HCT116 (cell line): ENCODE results near the gene RFX8. TPM values are rescaled to one million over a fixed set of nuclear protein-coding genes. Genes with fewer than 3 reads are reported as not detected.

Experiments
- ATAC-seq: fragments of 200-7000 bp; cut with Tn5 transposase; 2 replicates; pipeline ENCODE4 v1.9.1; 2020; ENCODE audit warnings: mild to moderate bottlenecking, moderate library complexity
- BruUV-seq: library from RNA; stranded (reverse); fragments of 400-500 nt; replicated peaks from 2 replicates; lab custom pipeline; 2021; lab: Mats Ljungman, UMichigan
- CTCF ChIA-PET: fragments of 300-600 bp; sonication (Branson Sonifier 250); formaldehyde crosslinking; loops from one replicate; lab custom pipeline; 2021; ENCODE audit warnings: antibody characterized with exemption; lab: Charles Lee
- POLR2A ChIA-PET: fragments of 300-600, 350-600 bp; sonication (Branson Sonifier 250); formaldehyde crosslinking; loops from one replicate; lab custom pipeline; 2021; ENCODE audit warnings: antibody characterized with exemption; lab: Charles Lee
- RAD21 ChIA-PET, 2 experiments: fragments of 300-600 bp; sonication (Branson Sonifier 250); formaldehyde crosslinking; loops; one replicate each; lab custom pipeline; 2023; ENCODE audit warnings: low total read pairs in 2 of 2; ENCODE audit not compliant: uncharacterized antibody in 2 of 2, unreplicated experiment in 2 of 2, low non-redundant PET in 1 of 2; lab: Charles Lee
- DNase-seq: peaks from one replicate; pipeline ENCODE4 v3.0.0-alpha.2; 2010; ENCODE audit warnings: low read depth, low spot score
- H2AFZ ChIP-seq: fragments of 200-600 bp; shearing (Covaris generic), sonication (generic); 2 replicates; pipeline ENCODE4 v1.6.1; 2017; ENCODE audit warnings: low read depth, mixed run types, mixed read lengths, antibody characterized with exemption, low read length; ENCODE audit not compliant: poor library complexity, severe bottlenecking
- H3K27ac ChIP-seq: 2 replicates; pipeline ENCODE4 v1.5.1; 2012; ENCODE audit warnings: low read depth, low read length
- H3K27me3 ChIP-seq: fragments of 200-600 bp; sonication (generic); 2 replicates; pipeline ENCODE4 v1.6.1; 2016; ENCODE audit warnings: mixed run types, low read length, mixed read lengths; ENCODE audit not compliant: insufficient read depth
- H3K36me3 ChIP-seq, 2 experiments: fragments of 200-500 bp in 1 of 2; fragments of 200-600 bp in 1 of 2; sonication (Bioruptor generic) in 1 of 2; sonication (generic) in 1 of 2; 2 replicates each; pipeline versions ENCODE4 v1.5.1 to v1.6.1; 2014 to 2016; ENCODE audit warnings: low read length in 2 of 2, inconsistent platforms in 1 of 2, mixed read lengths in 1 of 2, mixed run types in 1 of 2; ENCODE audit not compliant: insufficient read depth in 2 of 2, control insufficient read depth in 1 of 2
- H3K4me1 ChIP-seq, 2 experiments: fragments of 200-600 bp in 1 of 2; sonication (generic) in 1 of 2; 2 replicates each; pipeline versions ENCODE4 v1.5.1 to v1.6.1; 2012 to 2017; ENCODE audit warnings: low read length in 2 of 2, inconsistent platforms in 1 of 2, mild to moderate bottlenecking in 1 of 2, mixed read lengths in 1 of 2, mixed run types in 1 of 2, moderate library complexity in 1 of 2; ENCODE audit not compliant: insufficient read depth in 2 of 2, control insufficient read depth in 1 of 2
- H3K4me2 ChIP-seq: fragments of 200-600 bp; sonication (generic); 2 replicates; pipeline ENCODE4 v1.6.1; 2017; ENCODE audit warnings: mixed run types, low read length, mixed read lengths
- H3K4me3 ChIP-seq, 2 experiments: fragments of 200-600 bp in 1 of 2; sonication (generic) in 1 of 2; replicated peaks in 1 of 2; 2 replicates each; pipeline ENCODE4 v1.5.1; 2011 to 2016; ENCODE audit warnings: low read length in 2 of 2, control low read depth in 1 of 2, low read depth in 1 of 2, mild to moderate bottlenecking in 1 of 2, mixed read lengths in 1 of 2, mixed run types in 1 of 2
- H3K79me2 ChIP-seq: fragments of 200-600 bp; sonication (generic); 2 replicates; pipeline ENCODE4 v1.6.1; 2017; ENCODE audit warnings: mild to moderate bottlenecking, mixed run types, low read length, moderate library complexity, mixed read lengths; ENCODE audit not compliant: insufficient read depth
- H3K9ac ChIP-seq: fragments of 200-600 bp; sonication (generic); 2 replicates; pipeline ENCODE4 v1.6.1; 2016; ENCODE audit warnings: low read length, mixed read lengths
- H3K9me2 ChIP-seq: fragments of 200-600 bp; sonication (generic), shearing (Covaris generic); 2 replicates; pipeline ENCODE4 v1.6.1; 2017; ENCODE audit warnings: mixed run types, mild to moderate bottlenecking, moderate library complexity; ENCODE audit not compliant: insufficient read depth
- H3K9me3 ChIP-seq, 2 experiments: fragments of 200-500 bp in 1 of 2; fragments of 200-600 bp in 1 of 2; sonication (Bioruptor generic) in 1 of 2; sonication (generic) in 1 of 2; 2 replicates each; pipeline ENCODE4 v1.6.1; 2014 to 2017; ENCODE audit warnings: low read length in 2 of 2, mixed read lengths in 2 of 2, inconsistent platforms in 1 of 2, low read depth in 1 of 2, mild to moderate bottlenecking in 1 of 2, mixed run types in 1 of 2, moderate library complexity in 1 of 2; ENCODE audit not compliant: control insufficient read depth in 1 of 2, insufficient read depth in 1 of 2
- H4K20me1 ChIP-seq: fragments of 200-600 bp; sonication (generic), shearing (Covaris generic); 2 replicates; pipeline ENCODE4 v1.6.1; 2017; ENCODE audit warnings: mixed run types, mild to moderate bottlenecking, moderate library complexity; ENCODE audit not compliant: insufficient read depth
- ATF3 ChIP-seq: IDR thresholded peaks from 2 replicates; pipeline ENCODE4 v1.6.1; 2012
- CEBPB ChIP-seq: IDR thresholded peaks from 2 replicates; pipeline ENCODE4 v1.6.1; 2012; ENCODE audit warnings: low read depth
- CTCF ChIP-seq, 3 experiments: fragments of 200-600 bp in 1 of 3; sonication (generic) in 1 of 3; IDR thresholded peaks in 2 of 3; conservative IDR thresholded peaks in 1 of 3; 2 replicates each; pipeline ENCODE4 v1.5.1; 2012 to 2017; ENCODE audit warnings: low read depth in 2 of 3, low read length in 2 of 3, antibody characterized with exemption in 1 of 3, borderline replicate concordance in 1 of 3, control low read depth in 1 of 3, mild to moderate bottlenecking in 1 of 3, mixed read lengths in 1 of 3, mixed run types in 1 of 3, moderate library complexity in 1 of 3; ENCODE audit not compliant: insufficient read depth in 1 of 3
- EGR1 ChIP-seq: IDR thresholded peaks from 2 replicates; pipeline ENCODE4 v1.6.1; 2012; ENCODE audit warnings: low read depth
- EZH2 ChIP-seq: fragments of 200-600 bp; sonication (generic); IDR thresholded peaks from 2 replicates; pipeline ENCODE4 v1.6.1; 2017; ENCODE audit warnings: antibody characterized with exemption, mixed run types
- EZH2phosphoT487 ChIP-seq: fragments of 200-600 bp; IDR thresholded peaks from 2 replicates; pipeline ENCODE4 v1.6.1; 2018; ENCODE audit warnings: antibody characterized with exemption, borderline replicate concordance
- FOSL1 ChIP-seq: IDR thresholded peaks from 2 replicates; pipeline ENCODE4 v1.6.1; 2012; ENCODE audit warnings: low read depth
- JUND ChIP-seq: IDR thresholded peaks from 2 replicates; pipeline ENCODE4 v1.6.1; 2012
- MAX ChIP-seq: IDR thresholded peaks from 2 replicates; pipeline ENCODE4 v1.6.1; 2012
- POLR2A ChIP-seq: IDR thresholded peaks from 2 replicates; pipeline ENCODE4 v1.7.0; 2011; ENCODE audit warnings: borderline replicate concordance; ENCODE audit not compliant: insufficient read depth, insufficient read length; ENCODE audit errors: extremely low read depth
- POLR2AphosphoS5 ChIP-seq: IDR thresholded peaks from 2 replicates; pipeline ENCODE4 v1.6.1; 2011; ENCODE audit warnings: mild to moderate bottlenecking, low read depth, low read length, moderate library complexity
- RAD21 ChIP-seq: IDR thresholded peaks from 2 replicates; pipeline ENCODE4 v1.6.1; 2012; ENCODE audit warnings: low read depth, mild to moderate bottlenecking
- REST ChIP-seq: IDR thresholded peaks from 2 replicates; pipeline ENCODE4 v1.6.1; 2012; ENCODE audit warnings: low read depth
- SIN3A ChIP-seq: IDR thresholded peaks from 2 replicates; pipeline ENCODE4 v1.6.1; 2012; ENCODE audit warnings: low read depth
- SP1 ChIP-seq: IDR thresholded peaks from 2 replicates; pipeline ENCODE4 v1.6.1; 2012; ENCODE audit warnings: low read depth
- SRF ChIP-seq: IDR thresholded peaks from 2 replicates; pipeline ENCODE4 v1.6.1; 2012; ENCODE audit warnings: low read depth
- TCF7L2 ChIP-seq: IDR thresholded peaks from 2 replicates; pipeline ENCODE4 v1.7.0; 2011; ENCODE audit warnings: borderline replicate concordance, inconsistent platforms; ENCODE audit not compliant: insufficient read depth, insufficient read length; ENCODE audit errors: extremely low read depth
- YY1 ChIP-seq: IDR thresholded peaks from 2 replicates; pipeline ENCODE4 v1.6.1; 2011; ENCODE audit warnings: low read length, low read depth, moderate library complexity, mild to moderate bottlenecking; ENCODE audit not compliant: insufficient replicate concordance; ENCODE audit errors: extremely low read depth
- ZFX ChIP-seq: fragments of 450-650 bp; IDR thresholded peaks from 2 replicates; pipeline ENCODE4 v1.6.1; 2017
- ZNF274 ChIP-seq: fragments of 200-500 bp; sonication (Bioruptor generic); IDR thresholded peaks from 2 replicates; pipeline ENCODE4 v1.6.1; 2014; ENCODE audit warnings: mild to moderate bottlenecking, low read depth, low read length, inconsistent platforms
- intact Hi-C: fragments of 100-400 bp; cut with micrococcal nuclease; formaldehyde crosslinking; loops from 2 replicates; pipeline ENCODE4 v1.10.0; 2022
- total RNA-seq: library from RNA; stranded (reverse); gene quantifications from one replicate; pipeline ENCODE4 v1.2.1, GENCODE V29; 2021; ENCODE audit not compliant: unreplicated experiment

The RFX8 gene
- total RNA-seq, 1 experiment from 2014 or later: not detected

GRCh38 chr2:101400048-101400447, 74.9 kb downstream of the RFX8 start (continued):
- TF ChIP-seq POLR2AphosphoS5 (no peak), JUND (no peak), TCF7L2 (no peak), SRF (no peak)
- TF ChIP-seq, all 23 proteins: peak for 0

- Histone ChIP-seq H3K27ac (no peak overlapping the region), H3K79me2 (no peaks in the 10 kb centered on the region), H3K27me3 (no peaks in the 10 kb centered on the region), H2AFZ (no peak overlapping the region), H4K20me1 (no peaks in the 10 kb centered on the region), H3K4me1 (peaks cover 0 to 6% of the 10 kb centered on the region in 2 experiments; a peak in 1 of 4 replicates), H3K9me3 (no peaks in the 10 kb centered on the region), H3K36me3 (no peaks in the 10 kb centered on the region), H3K4me3 (no peak overlapping the region), H3K4me2 (no peak overlapping the region), H3K9me2 (no peaks in the 10 kb centered on the region), H3K9ac (no peak overlapping the region)
- BruUV-seq: no TSS peak
- CTCF ChIA-PET: interaction anchor here (1.3 to 2.1 kb wide), 2 partner anchors 12 to 57 kb away, joined by 3 to 7 read pairs; partner anchors contain the start of gene CREG2
- DNase-seq (no peak), ATAC-seq (no peak)
- RAD21 ChIA-PET: no interaction called here
- intact Hi-C loops: no loop called here
- POLR2A ChIA-PET: interaction anchor here (0.6 kb wide), 1 partner anchor 89 kb away, joined by 3 read pairs; no protein-coding TSS in a partner anchor
- TF ChIP-seq ZFX (no peak), SIN3A (no peak), JUND (no peak), RAD21 (no peak), MAX (no peak), SRF (no peak), CEBPB (no peak), CTCF (IDR thresholded peaks at IDR 0.05 in 2 of 3, conservative IDR thresholded peaks at IDR 0.05 in 1 of 3; ENCODE audit: borderline replicate concordance in 1 of 3, insufficient read depth in 1 of 3, low read depth in 2 of 3, low read length in 2 of 3) (no peak), ZNF274 (no peak), ATF3 (no peak), EZH2 (no peak), FOSL1 (no peak), YY1 (no peak), EGR1 (no peak), POLR2AphosphoS5 (no peak), POLR2A (no peak), EZH2phosphoT487 (no peak), REST (no peak), SP1 (no peak)
Observed at GRCh38 chr2:101399021-101399799, 75.7 kb downstream of the RFX8 start.
